Gastroesophageal sphincter (tissue), 4 donors: Measurements from ENCODE around the gene ATP10D. TPM values are rescaled to one million over a fixed set of nuclear protein-coding genes. Genes with fewer than 3 reads are reported as not detected.

ENCODE experiments used
- ATAC-seq: fragments of 150-250 bp; one replicate; pipeline ENCODE4 v1.9.1; 2016; ENCODE audit warnings: mild to moderate bottlenecking, moderate library complexity
- H3K27ac ChIP-seq, 4 donors: fragments of 200-600 bp; sonication (generic) in 3 of 4; 1 replicate in 3 of 4; 2 replicates in 1 of 4; pipeline ENCODE4 v1.5.1; 2016 to 2019
- H3K27me3 ChIP-seq: fragments of 200-600 bp; sonication (generic); one replicate; pipeline ENCODE4 v1.5.1; 2019
- H3K36me3 ChIP-seq, 2 donors: fragments of 200-600 bp; sonication (generic); one replicate each; pipeline ENCODE4 v1.5.1; 2019; ENCODE audit warnings: control low read depth in 1 of 2
- H3K4me1 ChIP-seq, 3 donors: fragments of 200-600 bp; sonication (generic); 1 replicate in 2 of 3; 2 replicates in 1 of 3; pipeline ENCODE4 v1.5.1; 2016 to 2019; ENCODE audit warnings: control low read depth in 2 of 3
- H3K4me3 ChIP-seq, 2 donors: fragments of 200-600 bp; sonication (generic); one replicate each; pipeline ENCODE4 v1.5.1; 2019; ENCODE audit warnings: mild to moderate bottlenecking in 1 of 2, moderate library complexity in 1 of 2
- H3K9me3 ChIP-seq, 3 donors: fragments of 200-600 bp; sonication (generic); one replicate each; pipeline ENCODE4 v1.5.1; 2017 to 2019; ENCODE audit warnings: control low read depth in 2 of 3
- EP300 ChIP-seq: sonication (generic); formaldehyde crosslinking; IDR thresholded peaks from one replicate; pipeline ENCODE4 v1.6.1; 2017; ENCODE audit warnings: antibody characterized with exemption, mild to moderate bottlenecking
- POLR2A ChIP-seq, 2 donors: fragments of 450-650 bp; IDR thresholded peaks; one replicate each; pipeline ENCODE4 v1.6.1; 2017; ENCODE audit warnings: antibody characterized with exemption in 2 of 2, mild to moderate bottlenecking in 2 of 2, moderate library complexity in 1 of 2
- POLR2AphosphoS5 ChIP-seq: sonication (generic); formaldehyde crosslinking; IDR thresholded peaks from one replicate; pipeline ENCODE4 v1.6.1; 2017; ENCODE audit warnings: antibody characterized with exemption
- WGBS, 2 donors: methylation state at CpG; one replicate each; pipeline ENCODE4 v1.1.5; 2018; ENCODE audit warnings: low coverage in 1 of 2; 5-methylcytosine and 5-hydroxymethylcytosine counted together
- total RNA-seq, 4 donors: library from RNA; depleted of rRNA; stranded (reverse); fragments of >200 nt; gene quantifications; one replicate each; pipeline ENCODE4 v1.1.0, GENCODE V29; 2016
- TF ChIP-seq, protein P1 (sequence below), 4 experiments: fragments of 200-600 bp in 2 of 4; fragments of 450-650 bp in 2 of 4; sonication (generic) in 1 of 4; IDR thresholded peaks; one replicate each; pipeline ENCODE4 v1.5.1; 2017 to 2019; ENCODE audit warnings: antibody characterized with exemption in 4 of 4, mild to moderate bottlenecking in 2 of 4, moderate library complexity in 2 of 4

Gene ATP10D
- total RNA-seq, 4 donors from 2014 or later, result 18.2 to 30.2 (median 21.4) TPM

DNA sequence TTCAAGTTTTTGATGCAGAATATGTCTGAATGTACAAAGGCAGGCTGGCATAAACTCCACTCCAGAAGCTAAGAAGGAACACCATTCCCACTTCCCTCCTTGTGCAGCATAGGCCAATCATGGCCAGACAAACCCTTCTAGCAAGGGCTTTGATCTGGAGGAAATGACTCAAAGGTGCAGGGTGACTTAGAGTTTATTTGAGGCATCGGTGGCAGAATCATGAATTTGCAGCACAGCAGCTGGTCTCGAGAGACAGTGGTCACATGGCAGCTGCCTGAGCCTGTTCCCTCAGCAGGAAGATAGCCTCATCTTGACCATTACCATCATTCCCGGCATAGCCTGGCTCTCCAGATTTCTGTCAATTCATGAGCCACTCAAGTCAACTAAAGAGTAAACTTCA lies 154.5 kb downstream of the ATP10D start:
- no peaks in the 10 kb centered on the region for H3K4me1 ChIP-seq
- no peak for TF ChIP-seq POLR2A (IDR thresholded peaks at IDR 0.05)
- TF ChIP-seq, protein P1, sequence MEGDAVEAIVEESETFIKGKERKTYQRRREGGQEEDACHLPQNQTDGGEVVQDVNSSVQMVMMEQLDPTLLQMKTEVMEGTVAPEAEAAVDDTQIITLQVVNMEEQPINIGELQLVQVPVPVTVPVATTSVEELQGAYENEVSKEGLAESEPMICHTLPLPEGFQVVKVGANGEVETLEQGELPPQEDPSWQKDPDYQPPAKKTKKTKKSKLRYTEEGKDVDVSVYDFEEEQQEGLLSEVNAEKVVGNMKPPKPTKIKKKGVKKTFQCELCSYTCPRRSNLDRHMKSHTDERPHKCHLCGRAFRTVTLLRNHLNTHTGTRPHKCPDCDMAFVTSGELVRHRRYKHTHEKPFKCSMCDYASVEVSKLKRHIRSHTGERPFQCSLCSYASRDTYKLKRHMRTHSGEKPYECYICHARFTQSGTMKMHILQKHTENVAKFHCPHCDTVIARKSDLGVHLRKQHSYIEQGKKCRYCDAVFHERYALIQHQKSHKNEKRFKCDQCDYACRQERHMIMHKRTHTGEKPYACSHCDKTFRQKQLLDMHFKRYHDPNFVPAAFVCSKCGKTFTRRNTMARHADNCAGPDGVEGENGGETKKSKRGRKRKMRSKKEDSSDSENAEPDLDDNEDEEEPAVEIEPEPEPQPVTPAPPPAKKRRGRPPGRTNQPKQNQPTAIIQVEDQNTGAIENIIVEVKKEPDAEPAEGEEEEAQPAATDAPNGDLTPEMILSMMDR (IDR thresholded peaks at IDR 0.05), result no peak
- TF ChIP-seq EP300, result no peak
- no peak for TF ChIP-seq POLR2AphosphoS5
- WGBS, 2 donors, result 89 to 90% methylated on average over 1 to 2 of the region's 3 CpGs
- ATAC-seq, result no peak
- H3K27ac ChIP-seq, result no peak overlapping the region
- H3K36me3 ChIP-seq, result no peaks in the 10 kb centered on the region
- H3K9me3 ChIP-seq, result peaks cover 0 to 5% (median 0%) of the 10 kb centered on the region in 3 donors
- no peak overlapping the region for H3K4me3 ChIP-seq
- no peaks in the 10 kb centered on the region for H3K27me3 ChIP-seq

DNA sequence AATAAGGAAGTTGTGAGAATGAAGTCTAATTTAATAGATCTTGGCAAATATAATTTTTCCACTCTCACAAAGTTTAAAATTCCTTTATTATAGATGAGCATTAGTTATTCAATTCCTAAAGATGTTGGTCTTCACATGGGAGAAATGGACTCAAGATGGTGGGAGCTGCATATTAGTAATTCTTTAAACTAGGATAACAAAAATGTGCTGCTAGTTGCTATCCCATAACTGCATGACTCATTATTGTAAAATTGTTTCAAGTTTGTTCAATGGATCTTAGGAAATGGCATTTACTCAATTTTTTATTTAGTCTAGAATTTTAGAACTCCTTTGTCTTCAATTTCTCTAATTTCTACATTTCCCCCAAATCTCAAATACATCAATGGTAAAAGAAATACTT lies 155.8 kb downstream of the ATP10D start:
- no peak for TF ChIP-seq POLR2A (IDR thresholded peaks at IDR 0.05)
- no peak for TF ChIP-seq POLR2AphosphoS5
- TF ChIP-seq, protein P1 (IDR thresholded peaks at IDR 0.05), result no peak
- TF ChIP-seq EP300, result no peak
- Histone ChIP-seq H3K27me3 (no peaks in the 10 kb centered on the region), H3K4me1 (no peaks in the 10 kb centered on the region), H3K9me3 (peaks cover 0 to 5% (median 0%) of the 10 kb centered on the region in 3 donors), H3K36me3 (no peaks in the 10 kb centered on the region), H3K4me3 (no peak overlapping the region), H3K27ac (no peak overlapping the region)
- ATAC-seq, result no peak

DNA sequence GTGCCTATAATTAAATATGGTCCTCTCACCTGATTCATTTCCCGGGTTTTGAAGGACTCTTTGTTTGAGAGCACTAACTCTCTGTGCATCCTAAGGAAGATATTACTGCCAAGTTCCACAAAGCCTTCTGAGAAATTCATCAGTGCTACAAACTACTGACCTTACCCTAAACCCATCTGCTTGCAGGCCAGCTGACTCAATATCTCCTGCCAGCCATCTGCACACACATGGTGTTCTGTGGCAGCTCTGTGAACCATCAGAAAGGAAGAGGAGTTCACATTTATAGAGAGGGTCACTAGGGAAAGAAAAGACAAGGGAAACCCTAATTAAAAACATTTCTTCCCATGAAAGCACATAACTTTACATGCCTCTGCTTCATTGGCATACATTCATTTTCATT lies 156.7 kb downstream of the ATP10D start:
- Histone ChIP-seq H3K27me3 (no peaks in the 10 kb centered on the region), H3K9me3 (peaks cover 0 to 5% (median 0%) of the 10 kb centered on the region in 3 donors), H3K36me3 (no peaks in the 10 kb centered on the region), H3K27ac (no peak overlapping the region), H3K4me1 (no peaks in the 10 kb centered on the region), H3K4me3 (no peak overlapping the region)
- no peak for ATAC-seq
- TF ChIP-seq POLR2AphosphoS5 (no peak), POLR2A (IDR thresholded peaks at IDR 0.05) (no peak), EP300 (no peak)
- TF ChIP-seq, protein P1 (IDR thresholded peaks at IDR 0.05), result no peak
- 60 to 85% methylated on average over 1 of the region's 1 CpG for WGBS, 2 donors

DNA sequence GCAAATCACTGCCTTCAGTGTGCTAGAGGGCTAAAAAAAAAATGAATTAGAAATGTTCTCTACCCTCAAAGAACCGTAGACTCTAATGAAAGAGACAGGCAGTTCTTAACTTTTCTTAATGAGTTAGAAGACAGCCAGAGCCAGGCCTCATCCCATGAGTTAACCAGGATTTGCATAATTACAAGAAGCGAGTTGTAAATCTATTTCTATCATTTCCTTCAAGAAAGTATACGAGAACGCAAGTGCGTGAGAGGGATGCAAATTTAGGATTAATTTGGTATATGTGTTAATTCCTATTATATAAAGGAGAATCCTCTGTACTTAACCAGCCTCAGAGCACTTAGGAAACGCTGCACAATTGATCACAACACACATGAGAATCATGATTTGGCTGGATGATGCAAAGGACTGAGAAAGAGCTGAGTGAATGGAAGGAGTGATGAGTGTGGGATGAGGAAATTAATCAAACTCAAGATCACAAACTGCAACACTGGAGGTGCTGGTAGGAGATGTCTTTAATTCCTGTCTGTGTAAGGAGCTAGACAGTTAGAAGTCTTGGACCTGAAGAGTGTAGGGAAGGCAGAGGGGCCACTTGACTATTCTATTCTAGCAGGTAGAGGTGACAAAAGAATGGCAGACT lies 157.2 kb downstream of the ATP10D start:
- Histone ChIP-seq H3K4me3 (no peak overlapping the region), H3K4me1 (no peaks in the 10 kb centered on the region), H3K27me3 (no peaks in the 10 kb centered on the region), H3K36me3 (no peaks in the 10 kb centered on the region), H3K27ac (no peak overlapping the region), H3K9me3 (peaks cover 0 to 2% (median 0%) of the 10 kb centered on the region in 3 donors)
- no peak for ATAC-seq
- WGBS, 2 donors, result 87 to 88% methylated on average over 6 of the region's 6 CpGs
- no peak for TF ChIP-seq POLR2AphosphoS5
- TF ChIP-seq, protein P1 (IDR thresholded peaks at IDR 0.05), result no peak
- no peak for TF ChIP-seq POLR2A (IDR thresholded peaks at IDR 0.05)
- no peak for TF ChIP-seq EP300

Other genes with a start within 250 kb of the ATP10D start
- 10 to 100 TPM; 11.6 to 25.2 (median 17.2) TPM for gene COMMD8, start 21.6 kb upstream of the ATP10D start, total RNA-seq